Tibial artery (tissue), 4 donors: ENCODE data around the gene EFCAB10.

Experiments
- DNase-seq, 2 donors: peaks; one replicate each; pipeline ENCODE4 v3.0.0-alpha.2; 2019
- H3K27ac ChIP-seq, 2 donors: fragments of 200-600 bp; sonication (generic) in 1 of 2; 1 replicate in 1 of 2; 2 replicates in 1 of 2; pipeline ENCODE4 v1.5.1; 2018 to 2019; ENCODE audit warnings: mild to moderate bottlenecking in 1 of 2
- H3K27me3 ChIP-seq, 2 donors: fragments of 200-600 bp; sonication (generic) in 1 of 2; one replicate each; pipeline versions ENCODE4 v1.5.1 to v1.6.0; 2016 to 2019
- H3K36me3 ChIP-seq, 3 donors: fragments of 200-600 bp; sonication (generic) in 2 of 3; one replicate each; pipeline ENCODE4 v1.5.1; 2016 to 2019; ENCODE audit warnings: mild to moderate bottlenecking in 2 of 3
- H3K4me1 ChIP-seq, 4 donors: fragments of 200-600 bp; sonication (generic) in 2 of 4; 1 replicate in 3 of 4; 2 replicates in 1 of 4; pipeline ENCODE4 v1.5.1; 2016 to 2019
- H3K4me3 ChIP-seq, 2 donors: fragments of 200-600 bp; sonication (generic) in 1 of 2; 1 replicate in 1 of 2; 2 replicates in 1 of 2; pipeline ENCODE4 v1.5.1; 2018 to 2019; ENCODE audit warnings: mild to moderate bottlenecking in 2 of 2
- H3K9me3 ChIP-seq, 3 donors: fragments of 200-600 bp; sonication (generic) in 1 of 3; one replicate each; pipeline ENCODE4 v1.5.1; 2016 to 2019
- intact Hi-C: fragments of 100-400 bp; cut with DNase I; formaldehyde crosslinking; loops from one replicate; pipeline ENCODE4 v1.15.0; 2023; ENCODE audit warnings: low total_unique reads
- TF ChIP-seq, protein P1 (sequence below), 2 experiments: fragments of 200-600 bp in 1 of 2; fragments of 450-650 bp in 1 of 2; IDR thresholded peaks; one replicate each; pipeline ENCODE4 v1.5.1; 2017 to 2019; ENCODE audit warnings: antibody characterized with exemption in 2 of 2, mild to moderate bottlenecking in 1 of 2, moderate library complexity in 1 of 2

Gene EFCAB10

DNA sequence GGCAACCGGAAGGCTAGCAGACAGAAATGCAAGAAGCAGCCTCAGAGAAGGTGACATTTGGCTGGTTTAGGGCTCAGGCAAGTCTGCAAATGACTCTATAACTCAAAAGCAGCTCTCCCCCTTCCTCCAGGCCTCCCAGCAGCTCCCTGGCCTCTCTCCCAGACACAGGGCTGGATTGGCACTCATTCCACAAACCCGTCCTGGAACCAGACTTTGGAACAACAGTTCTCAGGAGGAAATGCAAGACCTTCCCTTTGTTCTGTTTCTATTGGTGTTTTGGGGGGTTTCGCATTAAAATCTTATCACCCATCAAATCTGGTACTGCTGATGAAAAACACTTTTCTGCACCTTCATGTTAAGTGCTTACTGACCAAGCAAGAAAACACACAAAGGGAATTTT lies 40.3 kb upstream of the EFCAB10 start:
- intact Hi-C loops: no loop called here

DNA sequence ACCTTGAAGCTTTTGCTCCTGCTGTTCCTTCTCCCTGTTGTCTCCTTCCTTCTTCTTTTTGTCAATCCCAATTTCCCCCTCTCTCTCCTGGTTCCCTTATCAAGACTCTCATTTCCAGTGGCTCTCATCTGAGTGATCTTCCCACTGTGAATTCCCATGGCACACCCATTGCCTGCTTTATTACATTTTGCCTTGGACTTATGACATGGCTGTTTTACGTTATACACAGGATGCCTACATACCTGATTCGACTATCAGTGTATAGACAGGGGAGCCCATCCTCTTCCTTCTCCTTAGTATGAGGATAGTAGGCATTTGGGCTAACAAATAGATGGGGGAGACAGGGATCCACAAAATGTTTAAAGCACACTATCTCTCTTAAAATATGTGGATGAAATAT lies 39.9 kb upstream of the EFCAB10 start:
- Histone ChIP-seq H3K27me3 (no peaks in the 10 kb centered on the region), H3K9me3 (no peaks in the 10 kb centered on the region), H3K36me3 (peaks cover 21 to 46% (median 28%) of the 10 kb centered on the region in 3 donors), H3K4me3 (no peak overlapping the region), H3K4me1 (peaks cover 0 to 6% (median 3%) of the 10 kb centered on the region in 4 donors), H3K27ac (no peak overlapping the region)
- TF ChIP-seq, protein P1, sequence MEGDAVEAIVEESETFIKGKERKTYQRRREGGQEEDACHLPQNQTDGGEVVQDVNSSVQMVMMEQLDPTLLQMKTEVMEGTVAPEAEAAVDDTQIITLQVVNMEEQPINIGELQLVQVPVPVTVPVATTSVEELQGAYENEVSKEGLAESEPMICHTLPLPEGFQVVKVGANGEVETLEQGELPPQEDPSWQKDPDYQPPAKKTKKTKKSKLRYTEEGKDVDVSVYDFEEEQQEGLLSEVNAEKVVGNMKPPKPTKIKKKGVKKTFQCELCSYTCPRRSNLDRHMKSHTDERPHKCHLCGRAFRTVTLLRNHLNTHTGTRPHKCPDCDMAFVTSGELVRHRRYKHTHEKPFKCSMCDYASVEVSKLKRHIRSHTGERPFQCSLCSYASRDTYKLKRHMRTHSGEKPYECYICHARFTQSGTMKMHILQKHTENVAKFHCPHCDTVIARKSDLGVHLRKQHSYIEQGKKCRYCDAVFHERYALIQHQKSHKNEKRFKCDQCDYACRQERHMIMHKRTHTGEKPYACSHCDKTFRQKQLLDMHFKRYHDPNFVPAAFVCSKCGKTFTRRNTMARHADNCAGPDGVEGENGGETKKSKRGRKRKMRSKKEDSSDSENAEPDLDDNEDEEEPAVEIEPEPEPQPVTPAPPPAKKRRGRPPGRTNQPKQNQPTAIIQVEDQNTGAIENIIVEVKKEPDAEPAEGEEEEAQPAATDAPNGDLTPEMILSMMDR (IDR thresholded peaks at IDR 0.05): no peak
- intact Hi-C loops: no loop called here
- no peak for DNase-seq

More for the DNA sequence above, 40.3 kb upstream of the EFCAB10 start:
- Histone ChIP-seq H3K4me1 (peaks cover 0 to 6% (median 3%) of the 10 kb centered on the region in 4 donors), H3K36me3 (peaks cover 22 to 46% (median 29%) of the 10 kb centered on the region in 3 donors), H3K4me3 (no peak overlapping the region), H3K27ac (no peak overlapping the region), H3K27me3 (no peaks in the 10 kb centered on the region), H3K9me3 (no peaks in the 10 kb centered on the region)
- DNase-seq: peak in 1 of 2 donors; percentile 28
- TF ChIP-seq, protein P1 (IDR thresholded peaks at IDR 0.05): no peak

DNA sequence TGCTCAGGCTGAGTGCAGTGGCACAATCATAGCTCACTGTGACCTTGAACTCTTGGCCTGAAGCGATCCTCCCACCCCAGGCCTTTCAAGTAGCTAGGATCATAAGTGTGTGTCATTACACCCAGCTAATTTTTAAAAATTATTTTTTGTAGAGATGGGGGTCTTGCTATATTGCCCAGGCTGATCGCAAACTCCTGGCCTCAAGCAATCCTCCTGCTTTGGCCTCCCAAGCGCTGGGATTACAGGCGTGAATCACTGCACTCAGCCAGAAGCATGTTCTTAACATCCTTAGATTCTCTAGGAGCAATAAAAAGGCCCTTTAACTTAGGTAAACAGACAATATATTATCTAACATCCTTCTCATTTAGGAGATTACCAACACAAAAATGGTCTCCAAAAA lies 38.3 kb upstream of the EFCAB10 start:
- H3K4me3 ChIP-seq: no peak overlapping the region
- intact Hi-C loops: no loop called here
- H3K36me3 ChIP-seq: peaks cover 25 to 60% (median 40%) of the 10 kb centered on the region in 3 donors
- peaks cover 0 to 6% (median 3%) of the 10 kb centered on the region in 4 donors for H3K4me1 ChIP-seq
- DNase-seq: no peak
- H3K9me3 ChIP-seq: no peaks in the 10 kb centered on the region
- no peaks in the 10 kb centered on the region for H3K27me3 ChIP-seq
- TF ChIP-seq, protein P1 (IDR thresholded peaks at IDR 0.05): no peak
- no peak overlapping the region for H3K27ac ChIP-seq

DNA sequence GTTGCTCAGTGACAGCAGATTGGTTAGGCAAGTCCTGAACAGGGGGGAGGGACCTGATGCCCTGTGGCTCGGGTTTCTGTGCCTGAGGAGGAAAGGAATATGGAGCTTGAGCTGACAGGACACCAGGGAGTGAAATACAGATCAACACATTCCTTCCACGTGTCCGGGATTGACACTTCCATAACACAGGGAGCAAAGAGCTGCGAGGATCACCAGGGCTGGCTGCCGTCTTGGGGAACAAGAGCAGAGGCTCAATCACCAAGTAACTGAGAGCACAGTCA lies 36.7 kb upstream of the EFCAB10 start:
- Histone ChIP-seq H3K4me3 (no peak overlapping the region), H3K27me3 (no peaks in the 10 kb centered on the region), H3K4me1 (peaks cover 0 to 6% (median 3%) of the 10 kb centered on the region in 4 donors), H3K27ac (no peak overlapping the region), H3K9me3 (no peaks in the 10 kb centered on the region), H3K36me3 (peaks cover 27 to 63% (median 40%) of the 10 kb centered on the region in 3 donors)
- no peak for DNase-seq
- TF ChIP-seq, protein P1 (IDR thresholded peaks at IDR 0.05): no peak
- intact Hi-C loops: no loop called here

DNA sequence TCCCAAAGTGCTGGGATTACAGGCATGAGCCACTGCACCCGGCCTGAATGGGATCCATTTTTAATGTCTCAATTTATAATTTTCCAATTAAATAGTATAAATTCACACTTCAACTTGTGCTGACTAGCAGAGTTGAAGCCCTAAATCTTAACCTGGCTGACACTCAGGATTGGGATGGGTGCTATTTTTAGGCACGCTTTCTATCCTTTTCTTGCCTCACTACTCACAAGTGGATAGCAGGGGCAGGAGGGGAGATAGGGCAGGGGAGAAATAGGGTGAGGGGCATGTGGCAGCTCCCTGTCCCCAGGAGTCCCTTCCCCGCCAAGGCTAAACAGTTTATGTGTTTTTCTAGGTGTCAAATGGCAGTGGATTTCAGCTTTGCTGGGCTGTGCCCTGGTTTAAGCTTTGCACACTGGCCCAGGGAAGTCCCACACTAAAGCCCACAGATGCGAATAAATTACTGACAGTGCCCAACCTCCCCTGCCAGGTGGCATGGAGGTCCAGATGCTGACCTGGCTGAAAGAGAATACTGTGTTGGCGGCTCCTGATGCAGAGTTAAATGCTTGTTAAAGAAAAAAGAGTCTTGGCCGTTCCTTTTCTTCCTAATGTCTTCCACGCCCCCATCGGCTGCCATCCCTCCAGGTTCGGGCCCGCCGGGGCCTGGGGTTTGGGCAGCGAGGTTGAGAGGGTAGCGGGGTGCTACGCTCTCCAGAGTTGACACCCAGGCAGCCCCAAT lies 36.2 kb upstream of the EFCAB10 start:
- TF ChIP-seq, protein P1 (IDR thresholded peaks at IDR 0.05): no peak
- H3K36me3 ChIP-seq: peaks cover 30 to 63% (median 42%) of the 10 kb centered on the region in 3 donors
- H3K4me1 ChIP-seq: peaks cover 0 to 6% (median 3%) of the 10 kb centered on the region in 4 donors
- intact Hi-C loops: no loop called here
- H3K9me3 ChIP-seq: no peaks in the 10 kb centered on the region
- H3K27ac ChIP-seq: no peak overlapping the region
- H3K27me3 ChIP-seq: no peaks in the 10 kb centered on the region
- DNase-seq: no peak
- H3K4me3 ChIP-seq: no peak overlapping the region
